ENCODE measurements around the gene ZNF423. TPM values are rescaled to one million over a fixed set of nuclear protein-coding genes. Genes with fewer than 3 reads are reported as not detected.

The ZNF423 gene
- total RNA-seq, 2 experiments from 2014 or later = not detected

GRCh38 chr16:49767998-49768397 is 87.9 kb downstream of the ZNF423 start:
- DNase-seq (no peak), ATAC-seq (no peak)
- no peaks in the 10 kb centered on the region for H3K9me3 Mint-ChIP-seq (ENCODE audit: insufficient read depth)
- no peaks in the 10 kb centered on the region for H3K27me3 Mint-ChIP-seq (ENCODE audit: low read depth)
- no peaks in the 10 kb centered on the region for H3K36me3 Mint-ChIP-seq (ENCODE audit: low read depth)
- no peak overlapping the region for H3K4me3 Mint-ChIP-seq
- no peak overlapping the region for H3K27ac Mint-ChIP-seq
- no peaks in the 10 kb centered on the region for H3K4me1 Mint-ChIP-seq (ENCODE audit: low read depth)
- CTCF ChIA-PET = no interaction called here
- POLR2A ChIA-PET = no interaction called here

GRCh38 chr16:49767414-49767813 is 88.5 kb downstream of the ZNF423 start:
- Mint-ChIP-seq H3K27ac (no peak overlapping the region), H3K27me3 (ENCODE audit: low read depth) (no peaks in the 10 kb centered on the region), H3K9me3 (ENCODE audit: insufficient read depth) (no peaks in the 10 kb centered on the region), H3K36me3 (ENCODE audit: low read depth) (no peaks in the 10 kb centered on the region), H3K4me3 (no peak overlapping the region), H3K4me1 (ENCODE audit: low read depth) (no peaks in the 10 kb centered on the region)
- DNase-seq = no peak
- no peak for ATAC-seq
- POLR2A ChIA-PET = no interaction called here
- CTCF ChIA-PET = no interaction called here

- Mint-ChIP-seq H3K27me3 (ENCODE audit: low read depth) (no peaks in the 10 kb centered on the region), H3K27ac (no peak overlapping the region), H3K4me3 (no peak overlapping the region), H3K36me3 (ENCODE audit: low read depth) (no peaks in the 10 kb centered on the region), H3K4me1 (ENCODE audit: low read depth) (no peaks in the 10 kb centered on the region), H3K9me3 (ENCODE audit: insufficient read depth) (no peaks in the 10 kb centered on the region)
- ATAC-seq = no peak
- CTCF ChIA-PET = no interaction called here
- no peak for DNase-seq
- POLR2A ChIA-PET = no interaction called here
Observed at GRCh38 chr16:49766225-49766624, 89.7 kb downstream of the ZNF423 start.

GRCh38 chr16:49763826-49764225 is 92.1 kb downstream of the ZNF423 start:
- H3K36me3 Mint-ChIP-seq (ENCODE audit: low read depth) = no peaks in the 10 kb centered on the region
- CTCF ChIA-PET = no interaction called here
- POLR2A ChIA-PET = no interaction called here
- H3K27ac Mint-ChIP-seq = no peak overlapping the region
- no peak overlapping the region for H3K4me3 Mint-ChIP-seq
- no peak for ATAC-seq
- no peaks in the 10 kb centered on the region for H3K4me1 Mint-ChIP-seq (ENCODE audit: low read depth)
- H3K27me3 Mint-ChIP-seq (ENCODE audit: low read depth) = no peaks in the 10 kb centered on the region
- H3K9me3 Mint-ChIP-seq (ENCODE audit: insufficient read depth) = no peaks in the 10 kb centered on the region
- no peak for DNase-seq

- ATAC-seq = no peak
- no peaks in the 10 kb centered on the region for H3K4me1 Mint-ChIP-seq (ENCODE audit: low read depth)
Observed at GRCh38 chr16:49760815-49761214, 95.1 kb downstream of the ZNF423 start.

GRCh38 chr16:49757559-49758069 is 98.3 kb downstream of the ZNF423 start:
- Mint-ChIP-seq H3K27me3 (ENCODE audit: low read depth) (peaks cover 19% of the 10 kb centered on the region), H3K27ac (no peak overlapping the region), H3K36me3 (ENCODE audit: low read depth) (no peaks in the 10 kb centered on the region), H3K4me1 (ENCODE audit: low read depth) (peaks cover 12% of the 10 kb centered on the region), H3K4me3 (no peak overlapping the region), H3K9me3 (ENCODE audit: insufficient read depth) (no peaks in the 10 kb centered on the region)
- no peak for DNase-seq
- ChIA-PET CTCF (no interaction called here), POLR2A (no interaction called here)
- no peak for ATAC-seq

More at GRCh38 chr16:49760815-49761214, 95.1 kb downstream of the ZNF423 start:
- POLR2A ChIA-PET = no interaction called here
- CTCF ChIA-PET = no interaction called here
- Mint-ChIP-seq H3K27me3 (ENCODE audit: low read depth) (peaks cover 1% of the 10 kb centered on the region), H3K9me3 (ENCODE audit: insufficient read depth) (no peaks in the 10 kb centered on the region), H3K36me3 (ENCODE audit: low read depth) (no peaks in the 10 kb centered on the region), H3K27ac (no peak overlapping the region), H3K4me3 (no peak overlapping the region)
- DNase-seq = no peak

- H3K4me3 Mint-ChIP-seq = no peak overlapping the region
Observed at GRCh38 chr16:49756775-49757558, 98.9 kb downstream of the ZNF423 start.

GRCh38 chr16:49755716-49756505 is 100.0 kb downstream of the ZNF423 start:
- ChIA-PET POLR2A (no interaction called here), CTCF (no interaction called here)
- Mint-ChIP-seq H3K4me3 (no peak overlapping the region), H3K27me3 (ENCODE audit: low read depth) (peaks cover 20% of the 10 kb centered on the region), H3K27ac (no peak overlapping the region), H3K9me3 (ENCODE audit: insufficient read depth) (no peaks in the 10 kb centered on the region), H3K36me3 (ENCODE audit: low read depth) (no peaks in the 10 kb centered on the region), H3K4me1 (ENCODE audit: low read depth) (peaks cover 12% of the 10 kb centered on the region)
- no peak for ATAC-seq
- DNase-seq = no peak

More at GRCh38 chr16:49756775-49757558, 98.9 kb downstream of the ZNF423 start:
- CTCF ChIA-PET = no interaction called here
- Mint-ChIP-seq H3K27me3 (ENCODE audit: low read depth) (peaks cover 20% of the 10 kb centered on the region), H3K27ac (no peak overlapping the region), H3K36me3 (ENCODE audit: low read depth) (no peaks in the 10 kb centered on the region), H3K4me1 (ENCODE audit: low read depth) (peaks cover 12% of the 10 kb centered on the region), H3K9me3 (ENCODE audit: insufficient read depth) (no peaks in the 10 kb centered on the region)
- no peak for ATAC-seq
- DNase-seq = no peak
- POLR2A ChIA-PET = interaction anchor here (0.6 kb wide), 1 partner anchor 141 kb away, joined by 3 read pairs; no protein-coding TSS in a partner anchor

GRCh38 chr16:49755313-49755620 is 100.6 kb downstream of the ZNF423 start:
- no peaks in the 10 kb centered on the region for H3K36me3 Mint-ChIP-seq (ENCODE audit: low read depth)
- no peak for DNase-seq
- ChIA-PET POLR2A (no interaction called here), CTCF (no interaction called here)
- no peak overlapping the region for H3K27ac Mint-ChIP-seq
- no peak overlapping the region for H3K4me3 Mint-ChIP-seq
- peaks cover 20% of the 10 kb centered on the region for H3K27me3 Mint-ChIP-seq (ENCODE audit: low read depth)
- ATAC-seq = no peak
- H3K4me1 Mint-ChIP-seq (ENCODE audit: low read depth) = peaks cover 12% of the 10 kb centered on the region
- H3K9me3 Mint-ChIP-seq (ENCODE audit: insufficient read depth) = no peaks in the 10 kb centered on the region

- peaks cover 12% of the 10 kb centered on the region for H3K4me1 Mint-ChIP-seq (ENCODE audit: low read depth)
- no peak overlapping the region for H3K27ac Mint-ChIP-seq
- no peak for DNase-seq
- no peaks in the 10 kb centered on the region for H3K36me3 Mint-ChIP-seq (ENCODE audit: low read depth)
- POLR2A ChIA-PET = interaction anchor here (0.6 kb wide), 1 partner anchor 412 kb away, joined by 3 read pairs; no protein-coding TSS in a partner anchor
- no peak for ATAC-seq
- H3K27me3 Mint-ChIP-seq (ENCODE audit: low read depth) = peaks cover 20% of the 10 kb centered on the region
- no peak overlapping the region for H3K4me3 Mint-ChIP-seq
- CTCF ChIA-PET = interaction anchor here (0.6 kb wide), 1 partner anchor 1706 kb away, joined by 4 read pairs; no protein-coding TSS in a partner anchor
- no peaks in the 10 kb centered on the region for H3K9me3 Mint-ChIP-seq (ENCODE audit: insufficient read depth)
Observed at GRCh38 chr16:49754495-49755312, 101.2 kb downstream of the ZNF423 start.

GRCh38 chr16:49750341-49751000 is 105.4 kb downstream of the ZNF423 start:
- peaks cover 16% of the 10 kb centered on the region for H3K27me3 Mint-ChIP-seq (ENCODE audit: low read depth)
- ATAC-seq (no peak), DNase-seq (no peak)
- H3K27ac Mint-ChIP-seq = no peak overlapping the region
- H3K9me3 Mint-ChIP-seq (ENCODE audit: insufficient read depth) = no peaks in the 10 kb centered on the region
- POLR2A ChIA-PET = no interaction called here
- peaks cover 12% of the 10 kb centered on the region for H3K4me1 Mint-ChIP-seq (ENCODE audit: low read depth)
- no peaks in the 10 kb centered on the region for H3K36me3 Mint-ChIP-seq (ENCODE audit: low read depth)
- H3K4me3 Mint-ChIP-seq = no peak overlapping the region
- CTCF ChIA-PET = no interaction called here

All from activated CD8-positive, alpha-beta T cell treated with anti-CD3 and anti-CD28 coated beads, Interleukin-2, amount 10 ng/mL, durations not matched to agents 7 days and 5 days (primary cell).